PC-3 (cell line): ENCODE data around the gene IRF5. TPM values are rescaled to one million over a fixed set of nuclear protein-coding genes. Genes with fewer than 3 reads are reported as not detected.
A peak's percentile ranks its signal among the peaks of the same experiment; 100 is the strongest.

Source experiments
- ATAC-seq: fragments of 200-7000 bp; cut with Tn5 transposase; 2 replicates; pipeline ENCODE4 v1.9.1; 2020; ENCODE audit warnings: mild to moderate bottlenecking, moderate library complexity
- BruUV-seq: library from RNA; stranded (reverse); fragments of 400-500 nt; replicated peaks from 2 replicates; lab custom pipeline; 2021; lab: Mats Ljungman, UMichigan
- CTCF ChIA-PET: fragments of 300-600 bp; sonication (Branson Sonifier 250); formaldehyde crosslinking; loops from one replicate; lab custom pipeline; 2022; ENCODE audit warnings: antibody characterized with exemption; lab: Charles Lee
- POLR2A ChIA-PET: fragments of 300-600 bp; sonication (Branson Sonifier 250); formaldehyde crosslinking; loops from one replicate; lab custom pipeline; 2022; ENCODE audit warnings: antibody characterized with exemption; ENCODE audit not compliant: unreplicated experiment; lab: Charles Lee
- DNase-seq: peaks from one replicate; pipeline ENCODE4 v3.0.0-alpha.2; 2015
- H2AFZ ChIP-seq: fragments of 300-600 bp; sonication (generic); 2 replicates; pipeline ENCODE4 v1.6.0; 2016; ENCODE audit warnings: antibody characterized with exemption, low read length
- H3F3A ChIP-seq: fragments of 300-600 bp; sonication (generic); one replicate; pipeline ENCODE4 v1.6.0; 2017; ENCODE audit warnings: antibody characterized with exemption, low read length, control low read depth, mild to moderate bottlenecking; ENCODE audit not compliant: unreplicated experiment
- H3K27ac ChIP-seq: fragments of 300-600 bp; sonication (generic); 2 replicates; pipeline ENCODE4 v1.5.1; 2016; ENCODE audit warnings: mild to moderate bottlenecking, low read length
- H3K27me3 ChIP-seq: fragments of 300-600 bp; sonication (generic); 2 replicates; pipeline ENCODE4 v1.6.1; 2016; ENCODE audit warnings: low read length, mixed read lengths
- H3K36me3 ChIP-seq: fragments of 300-600 bp; sonication (generic); 2 replicates; pipeline ENCODE4 v1.6.1; 2016; ENCODE audit warnings: low read depth, mixed run types, low read length, mixed read lengths
- H3K4me1 ChIP-seq: fragments of 300-600 bp; sonication (generic); 2 replicates; pipeline ENCODE4 v1.5.1; 2016; ENCODE audit warnings: low read length; ENCODE audit not compliant: insufficient read depth
- H3K4me2 ChIP-seq: fragments of 300-600 bp; sonication (generic); 2 replicates; pipeline ENCODE4 v1.6.0; 2016; ENCODE audit warnings: low read length
- H3K4me3 ChIP-seq: fragments of 300-600 bp; sonication (generic); 2 replicates; pipeline ENCODE4 v1.5.1; 2016; ENCODE audit warnings: mild to moderate bottlenecking, low read length, mixed read lengths
- H3K79me2 ChIP-seq: fragments of 300-600 bp; sonication (generic); 2 replicates; pipeline ENCODE4 v1.6.1; 2017; ENCODE audit warnings: low read length, mixed read lengths
- H3K9ac ChIP-seq: fragments of 300-600 bp; sonication (generic); 2 replicates; pipeline ENCODE4 v1.6.0; 2016; ENCODE audit warnings: mild to moderate bottlenecking, low read length
- H3K9me2 ChIP-seq: fragments of 300-600 bp; sonication (generic); replicated peaks from 2 replicates; pipeline ENCODE4 v1.6.1; 2016; ENCODE audit warnings: mixed run types, low read length, mixed read lengths
- H3K9me3 ChIP-seq: fragments of 300-600 bp; sonication (generic); 2 replicates; pipeline ENCODE4 v1.6.1; 2016; ENCODE audit warnings: low read length, mixed read lengths
- H4K20me1 ChIP-seq: fragments of 300-600 bp; sonication (generic); 2 replicates; pipeline ENCODE4 v1.6.1; 2016; ENCODE audit warnings: low read length, mixed read lengths
- CTCF ChIP-seq: fragments of 300-600 bp; sonication (generic); conservative IDR thresholded peaks from 2 replicates; pipeline ENCODE4 v1.5.1; 2017; ENCODE audit warnings: antibody characterized with exemption, low read depth, mild to moderate bottlenecking, low read length
- EZH2 ChIP-seq: fragments of 300-600 bp; sonication (generic); IDR thresholded peaks from one replicate; pipeline ENCODE4 v1.6.1; 2017; ENCODE audit warnings: antibody characterized with exemption, mild to moderate bottlenecking, low read length; ENCODE audit not compliant: unreplicated experiment
- EZH2phosphoT487 ChIP-seq: fragments of 300-600 bp; sonication (generic); IDR thresholded peaks from 2 replicates; pipeline ENCODE4 v1.6.1; 2018; ENCODE audit warnings: mild to moderate bottlenecking, antibody characterized with exemption, low read length, borderline replicate concordance
- intact Hi-C: fragments of 100-400 bp; cut with micrococcal nuclease; formaldehyde crosslinking; loops from 2 replicates; pipeline ENCODE4 v1.9.0; 2023
- total RNA-seq: library from RNA; depleted of rRNA; stranded (reverse); fragments of >200 nt; gene quantifications from 2 replicates; pipeline ENCODE4 v1.2.3, GENCODE V29; 2014

The IRF5 gene
- total RNA-seq, 1 experiment from 2014 or later = 15.3 TPM

GRCh38 chr7:128954830-128955802 lies 17.4 kb downstream of the IRF5 start:
- H3K4me1 ChIP-seq = no peaks in the 10 kb centered on the region
- ChIA-PET POLR2A (no interaction called here), CTCF (no interaction called here)
- BruUV-seq = TSS peak; percentile 40
- no peaks in the 10 kb centered on the region for H3K27me3 ChIP-seq
- H4K20me1 ChIP-seq = no peaks in the 10 kb centered on the region
- ATAC-seq (no peak), DNase-seq (peak; percentile 15)
- no peak for TF ChIP-seq CTCF
- no peak for TF ChIP-seq EZH2
- TF ChIP-seq EZH2phosphoT487 = no peak
- no peak overlapping the region for H3K4me2 ChIP-seq
- H3K9me2 ChIP-seq = no peaks in the 10 kb centered on the region
- intact Hi-C loops = no loop called here
- no peak overlapping the region for H3K4me3 ChIP-seq
- H3K9me3 ChIP-seq = no peaks in the 10 kb centered on the region
- no peak overlapping the region for H2AFZ ChIP-seq
- H3K27ac ChIP-seq = no peak overlapping the region
- H3K9ac ChIP-seq = no peak overlapping the region
- no peaks in the 10 kb centered on the region for H3F3A ChIP-seq
- no peaks in the 10 kb centered on the region for H3K79me2 ChIP-seq
- H3K36me3 ChIP-seq = peaks cover 45% of the 10 kb centered on the region

GRCh38 chr7:128955981-128956380 lies 18.3 kb downstream of the IRF5 start:
- no TSS peak for BruUV-seq

More at GRCh38 chr7:128955981-128956380, 18.3 kb downstream of the IRF5 start:
- ATAC-seq = no peak
- intact Hi-C loops = no loop called here
- Histone ChIP-seq H2AFZ (no peak overlapping the region), H3K27me3 (no peaks in the 10 kb centered on the region), H4K20me1 (no peaks in the 10 kb centered on the region), H3K27ac (no peak overlapping the region), H3K4me2 (no peak overlapping the region), H3K9me2 (no peaks in the 10 kb centered on the region), H3F3A (no peaks in the 10 kb centered on the region), H3K9me3 (no peaks in the 10 kb centered on the region), H3K36me3 (peaks cover 46% of the 10 kb centered on the region), H3K4me1 (no peaks in the 10 kb centered on the region), H3K79me2 (no peaks in the 10 kb centered on the region), H3K4me3 (no peak overlapping the region), H3K9ac (no peak overlapping the region)
- no peak for DNase-seq
- CTCF ChIA-PET = no interaction called here
- POLR2A ChIA-PET = interaction anchor here (0.6 kb wide), 1 partner anchor 238 kb away, joined by 5 read pairs; no protein-coding TSS in a partner anchor
- TF ChIP-seq EZH2 (no peak), EZH2phosphoT487 (no peak), CTCF (no peak)
